Breast epithelium (tissue), 3 donors: ENCODE data around the gene ELMO1.

Experiments
- CTCF ChIP-seq, 3 donors: fragments of 450-650 bp; IDR thresholded peaks; one replicate each; pipeline ENCODE4 v1.5.1; 2016 to 2017; ENCODE audit warnings: antibody characterized with exemption in 3 of 3, mild to moderate bottlenecking in 3 of 3, moderate library complexity in 3 of 3
- POLR2AphosphoS5 ChIP-seq, 3 donors: sonication (generic); formaldehyde crosslinking; IDR thresholded peaks; one replicate each; pipeline ENCODE4 v1.6.1; 2017; ENCODE audit warnings: antibody characterized with exemption in 3 of 3

GRCh38 chr7:36945612-36946400 is 502.9 kb downstream of the ELMO1 start:
- TF ChIP-seq CTCF (IDR thresholded peaks at IDR 0.05) = no peak
- no peak for TF ChIP-seq POLR2AphosphoS5 (IDR thresholded peaks at IDR 0.05)
